Activated T-helper 1 cell treated with Interleukin-2 at 50 U/mL for 16 hours (primary cell): ENCODE data around the gene MYH11.
"Not testable (repeated sequence)": the region's sequence is repeated elsewhere in the genome, so short reads cannot be mapped to it uniquely, and the experiment has no call there.

Source experiments
- DNase-seq: peaks from one replicate; pipeline ENCODE4 v3.0.0-alpha.2; 2020; ENCODE audit warnings: low read depth

The MYH11 gene

DNA sequence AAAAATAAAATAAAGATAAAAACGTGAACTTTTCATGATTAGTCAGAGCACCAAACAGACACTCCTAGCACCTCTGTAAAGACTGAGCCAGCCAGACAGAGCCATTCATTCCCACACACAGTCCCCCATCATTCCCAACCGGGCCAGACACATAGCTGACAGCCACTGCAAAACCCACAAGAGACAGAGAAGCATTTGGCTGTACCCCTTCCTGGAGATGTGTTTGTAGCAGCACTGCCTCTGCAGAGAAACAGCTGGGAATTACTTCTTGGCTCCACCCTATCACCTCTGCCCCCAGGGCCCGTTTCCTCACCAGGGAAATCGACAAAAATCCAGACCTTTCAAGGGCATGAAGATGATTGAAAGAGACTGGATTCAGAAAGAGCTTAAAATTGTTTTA is 46.4 kb downstream of the MYH11 start:
- no peak for DNase-seq

DNA sequence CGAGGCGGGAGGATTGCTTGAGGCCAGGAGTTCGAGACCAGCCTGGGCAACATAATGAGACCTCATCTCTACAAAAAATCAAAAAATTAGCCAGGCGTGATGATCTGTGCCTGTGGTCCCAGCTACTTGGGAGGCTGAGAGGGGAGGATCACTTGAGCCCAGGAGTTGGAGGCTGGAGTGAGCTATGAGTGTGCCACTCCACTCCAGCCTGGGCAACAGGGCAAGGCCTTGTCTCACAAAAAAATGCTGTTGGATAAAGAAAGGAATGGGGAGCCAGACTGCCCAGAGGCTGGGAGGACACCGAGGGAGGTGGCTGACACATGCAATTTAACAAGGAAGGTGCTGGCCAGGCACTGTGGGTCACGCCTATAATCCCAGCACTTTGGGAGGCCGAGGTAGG is 47.5 kb downstream of the MYH11 start:
- DNase-seq = not testable (repeated sequence)

DNA sequence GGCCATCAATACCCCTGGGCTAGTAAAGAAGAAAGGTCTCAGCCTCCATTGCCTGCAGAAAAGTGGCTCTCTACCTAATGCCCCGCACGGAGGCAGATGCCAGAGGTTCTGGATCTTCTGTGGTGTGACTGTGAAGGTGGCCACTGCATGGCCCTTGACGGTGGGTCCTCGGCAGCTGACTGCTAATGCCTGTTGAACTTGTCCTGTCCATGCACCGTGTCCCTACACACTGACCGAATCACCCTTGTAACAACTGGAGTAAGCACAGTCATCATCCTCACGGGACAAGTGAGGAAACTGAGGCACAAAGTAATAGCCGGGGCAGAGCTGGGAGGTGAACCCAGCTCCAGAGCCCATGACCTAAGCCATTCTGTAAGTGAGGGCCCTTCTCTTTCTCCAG is 48.8 kb downstream of the MYH11 start:
- DNase-seq = no peak

DNA sequence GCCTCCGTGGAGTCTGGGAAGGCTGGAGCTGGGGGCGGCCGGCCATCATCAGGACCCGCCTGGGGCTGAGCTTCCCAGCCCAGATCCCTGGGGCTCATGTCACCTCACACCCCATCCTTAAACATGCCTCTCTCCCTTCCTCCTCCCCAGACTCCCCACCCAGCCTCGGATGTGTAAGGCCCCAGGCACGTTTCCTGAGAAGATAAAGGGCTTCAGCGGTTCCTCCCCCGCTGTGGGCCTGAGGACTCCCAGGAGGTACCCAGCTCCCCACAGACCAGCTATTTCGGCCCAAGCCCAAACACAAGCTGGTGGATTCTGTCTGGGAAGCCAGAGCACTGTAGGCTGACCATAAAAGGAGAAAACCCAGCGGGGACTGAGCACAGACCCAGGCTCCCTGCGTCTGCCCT is 49.2 kb downstream of the MYH11 start:
- DNase-seq = no peak

DNA sequence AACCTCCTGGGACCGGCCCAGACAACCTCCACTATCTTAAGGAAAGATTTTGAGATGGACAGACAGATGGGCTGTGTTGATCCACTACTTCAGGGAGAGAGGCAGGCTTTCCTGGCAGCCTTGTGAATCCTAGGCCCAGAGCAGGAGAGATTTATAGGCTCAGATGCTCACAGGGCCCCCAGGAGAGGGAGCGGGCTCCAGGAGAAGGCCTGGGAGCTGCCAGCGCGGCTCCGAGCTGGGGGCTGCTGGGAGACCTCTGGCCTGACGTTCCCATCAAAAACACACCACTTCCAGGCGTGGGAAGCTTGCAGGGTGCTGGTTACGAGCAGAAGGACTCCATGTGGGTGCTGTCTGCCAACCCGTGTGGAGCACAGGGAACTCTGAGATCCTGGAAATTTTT is 53.2 kb downstream of the MYH11 start:
- no peak for DNase-seq

DNA sequence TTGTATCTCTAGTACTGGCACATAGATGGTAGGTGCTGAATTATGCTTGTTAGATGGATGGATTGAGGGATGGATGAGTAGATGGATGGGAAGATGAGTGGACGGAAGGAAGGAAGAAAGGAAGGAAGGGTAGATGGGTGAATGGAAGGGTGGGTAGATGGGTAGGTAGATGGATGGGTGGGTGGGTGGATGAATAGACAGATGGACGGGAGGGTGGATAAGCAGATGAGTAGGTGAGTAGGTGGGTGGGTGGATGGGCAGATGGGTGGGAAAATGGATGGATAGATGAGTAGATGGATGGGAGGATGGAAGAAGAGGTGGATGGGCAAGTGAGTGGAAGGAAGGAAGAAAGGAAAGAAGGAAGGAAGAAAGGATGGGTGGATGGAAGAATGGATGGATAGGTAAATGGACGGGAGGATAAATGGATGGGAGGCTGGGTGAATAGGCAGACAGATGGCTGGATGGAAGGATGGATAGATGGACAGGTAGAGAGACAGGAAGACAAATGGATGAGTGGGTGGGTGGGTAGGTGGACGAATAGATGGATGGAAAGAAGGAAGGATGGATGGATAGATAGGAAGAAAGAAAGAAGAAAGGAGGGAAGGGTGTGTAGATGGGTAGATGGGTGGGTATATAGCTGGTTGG is 56.9 kb downstream of the MYH11 start:
- no peak for DNase-seq

DNA sequence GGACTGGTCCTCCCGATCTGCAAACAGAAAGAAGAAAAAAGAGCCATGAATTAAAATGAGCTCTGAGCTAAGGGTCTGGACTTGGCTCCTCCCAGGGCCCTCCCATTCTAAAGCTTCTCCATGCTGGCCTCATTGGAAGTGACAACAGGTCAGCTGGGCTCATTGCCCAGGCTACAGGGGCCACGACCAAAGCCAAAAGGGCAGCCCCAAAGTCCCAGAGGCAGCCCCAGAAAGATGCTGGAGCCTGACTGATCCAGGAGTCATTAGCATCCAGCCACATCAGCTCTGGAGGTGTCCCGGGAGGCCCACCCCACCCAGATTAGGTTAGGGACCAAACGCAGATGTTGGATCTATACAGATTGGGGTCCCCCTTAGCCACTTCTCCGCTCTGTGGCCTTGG is 58.2 kb downstream of the MYH11 start:
- no peak for DNase-seq

DNA sequence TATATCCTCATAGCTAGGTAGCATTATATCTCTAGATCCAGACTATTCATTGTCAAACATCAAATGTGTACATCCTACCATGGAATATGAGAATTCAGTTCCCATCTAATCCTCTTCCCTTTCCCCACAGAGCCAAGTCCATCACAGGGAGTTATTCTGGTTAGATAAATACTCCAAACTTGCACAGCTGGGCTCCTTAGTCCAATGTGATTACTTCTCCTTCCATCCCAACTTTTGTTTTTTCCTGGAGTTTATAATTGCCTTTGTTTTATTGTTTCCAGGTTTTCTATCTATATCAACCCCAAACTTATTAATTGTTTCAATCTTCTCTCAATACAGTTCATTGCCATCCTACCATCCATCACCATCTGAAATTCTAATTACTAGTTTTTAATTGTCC is 59.9 kb downstream of the MYH11 start:
- DNase-seq = no peak

DNA sequence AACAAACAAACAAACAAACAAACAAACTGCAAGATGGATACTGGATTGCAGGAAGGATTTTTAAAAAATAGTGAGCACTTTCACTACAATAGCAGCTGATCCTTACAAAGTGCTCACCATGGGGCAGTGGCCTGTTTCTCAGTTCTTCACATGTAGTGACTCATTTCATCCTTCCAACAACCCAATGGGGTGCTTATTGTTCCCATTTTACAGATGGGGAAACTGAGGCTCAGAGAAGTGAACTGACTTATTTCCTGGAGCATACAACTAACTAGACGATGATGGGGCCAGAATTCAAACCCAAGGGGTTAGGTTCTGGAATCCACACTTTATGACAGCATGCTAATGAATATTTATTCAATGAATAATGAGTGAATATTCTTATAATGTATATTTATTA is 61.2 kb downstream of the MYH11 start:
- DNase-seq = no peak

DNA sequence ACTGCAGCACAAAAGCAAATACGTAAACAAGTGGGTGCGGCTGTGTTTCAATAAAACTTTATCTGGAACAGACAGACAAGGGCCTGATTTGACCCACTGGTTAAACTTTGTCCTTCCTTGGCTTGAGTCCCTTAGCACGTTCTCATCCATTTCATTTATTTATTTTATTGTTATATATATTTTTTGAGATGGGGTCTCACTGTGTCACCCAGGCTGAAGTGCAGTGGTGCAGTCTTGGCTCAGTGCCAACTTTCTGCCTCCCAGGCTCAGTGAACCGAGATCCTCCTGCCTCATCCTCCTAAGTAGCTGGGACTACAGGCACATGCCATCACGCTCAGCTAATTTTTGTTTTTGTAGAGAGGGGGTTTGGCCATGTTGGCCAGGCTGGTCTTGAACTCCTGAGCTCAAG is 64.3 kb downstream of the MYH11 start:
- DNase-seq = no peak

DNA sequence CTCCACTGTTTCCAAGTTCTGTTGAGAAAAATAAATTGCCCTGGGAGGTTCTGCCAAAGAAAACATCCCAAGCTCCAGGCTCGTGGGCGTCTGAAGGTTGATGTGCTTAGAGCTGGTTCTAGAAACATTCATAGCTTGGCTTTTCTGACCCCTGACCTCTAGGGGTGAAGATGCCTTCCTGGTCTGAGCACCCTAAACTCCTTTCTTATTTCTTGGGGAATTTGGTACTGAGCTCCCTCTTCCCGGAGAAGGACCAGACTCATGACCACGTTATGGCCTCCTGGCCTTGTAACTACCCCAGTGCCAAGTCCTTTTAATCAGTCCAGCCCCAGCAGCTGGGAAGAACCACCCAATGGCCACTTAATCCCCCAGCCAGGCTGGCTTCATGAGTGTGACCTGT is 66.4 kb downstream of the MYH11 start:
- no peak for DNase-seq

DNA sequence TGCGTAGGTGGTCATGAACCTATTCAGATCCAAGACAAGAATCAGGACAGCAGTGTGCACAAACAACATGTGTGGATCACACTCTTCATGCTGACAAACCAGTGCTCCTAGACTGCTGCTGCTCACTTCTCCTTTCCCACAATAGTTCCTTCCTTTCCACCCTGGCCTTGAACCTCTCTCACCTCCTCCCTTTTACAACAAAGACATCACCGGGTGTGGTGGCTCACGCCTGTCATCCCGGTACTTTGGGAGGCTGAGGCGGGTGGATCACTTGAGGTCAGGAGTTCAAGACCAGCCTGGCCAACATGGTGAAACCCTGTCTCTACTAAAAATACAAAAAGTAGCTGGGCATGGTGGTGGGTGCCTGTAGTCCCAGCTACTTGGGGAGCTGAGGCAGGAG is 67.0 kb downstream of the MYH11 start:
- DNase-seq = not testable (repeated sequence)

DNA sequence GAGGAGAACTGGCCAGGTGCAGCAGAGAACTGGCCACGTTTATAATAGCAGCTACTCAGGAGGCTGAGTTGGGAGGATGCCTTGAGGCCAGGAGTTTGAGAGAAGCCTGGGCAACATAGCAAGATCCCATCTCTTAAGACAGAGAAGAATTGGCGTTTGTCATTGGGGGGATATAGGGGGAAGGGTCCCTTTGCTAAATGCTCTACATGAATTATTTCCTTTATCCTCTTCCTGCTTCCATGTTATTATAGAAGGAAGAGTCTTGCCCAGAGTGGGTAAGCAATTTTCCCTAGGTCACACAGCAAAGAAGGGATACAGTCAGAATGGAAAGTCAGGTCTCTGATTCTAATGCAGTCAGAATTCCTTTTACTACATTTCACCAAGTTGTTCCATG is 68.0 kb downstream of the MYH11 start:
- DNase-seq = no peak

DNA sequence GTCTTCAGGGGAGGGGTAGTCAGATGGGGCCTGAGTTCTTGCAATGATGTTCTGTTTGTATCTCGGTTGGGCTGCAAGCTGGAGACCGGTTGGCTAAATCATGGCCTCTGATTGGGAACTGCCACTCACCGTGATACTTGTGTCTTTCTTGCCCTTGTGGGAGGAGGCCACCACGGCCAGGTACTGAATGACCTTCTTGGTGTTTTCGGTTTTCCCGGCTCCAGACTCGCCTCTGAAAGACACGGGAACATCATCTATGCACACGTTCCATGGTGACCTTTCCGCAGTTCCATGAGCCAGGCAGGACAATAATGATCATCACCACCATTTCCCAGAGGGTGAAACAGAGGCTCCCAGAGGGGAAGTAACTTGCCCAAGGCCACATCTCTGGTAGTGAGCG is 70.3 kb downstream of the MYH11 start:
- DNase-seq = no peak

DNA sequence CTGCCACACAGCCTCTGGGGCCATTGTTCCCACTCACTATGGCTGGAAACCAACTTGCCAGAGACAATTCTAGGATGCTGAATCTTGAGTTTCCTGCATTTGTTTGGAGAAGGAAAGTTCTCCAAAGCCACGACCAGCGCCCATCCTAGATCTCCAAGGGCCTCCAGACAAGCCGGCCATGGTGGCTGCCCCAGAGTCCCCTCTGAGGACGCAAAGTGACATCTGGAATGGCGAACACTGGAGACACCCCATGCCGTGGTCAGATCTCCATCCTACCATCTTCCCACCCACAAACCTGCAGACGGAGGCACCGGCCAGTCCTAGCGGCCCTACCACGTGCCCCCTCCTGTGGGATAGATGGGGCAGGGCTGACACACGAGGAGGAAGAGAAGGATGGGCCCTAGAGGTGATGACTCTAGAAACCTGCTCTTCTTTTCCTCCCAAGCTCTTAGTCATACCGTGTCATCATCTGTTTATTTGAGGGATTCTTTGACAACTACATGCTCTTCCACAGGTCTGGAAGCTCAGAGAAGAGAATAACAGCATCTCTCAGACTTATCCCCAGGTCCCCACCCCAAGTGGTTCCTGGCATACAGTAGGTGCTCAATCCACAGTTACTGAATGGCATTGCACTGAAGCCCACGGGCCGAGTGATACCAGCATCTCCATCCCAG is 71.3 kb downstream of the MYH11 start:
- DNase-seq = no peak

DNA sequence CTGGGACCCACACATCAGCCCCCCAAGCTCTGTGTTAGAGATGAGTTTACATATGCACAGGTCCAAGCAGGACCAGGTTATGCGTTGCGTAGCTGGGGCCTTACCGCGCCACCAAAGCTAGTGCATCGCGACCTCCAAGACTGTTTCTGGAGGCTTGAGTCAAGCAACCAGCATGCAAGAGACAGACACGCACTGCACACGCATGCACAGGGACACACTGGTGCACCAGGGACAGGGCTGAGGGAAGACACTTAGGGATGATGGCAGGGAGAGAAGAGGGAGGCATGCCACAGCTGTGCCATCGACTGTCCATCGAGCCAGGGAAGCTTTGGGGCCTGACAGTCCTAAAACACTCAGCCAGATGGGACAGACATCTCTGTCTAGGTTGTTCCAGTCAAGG is 72.8 kb downstream of the MYH11 start:
- no peak for DNase-seq

DNA sequence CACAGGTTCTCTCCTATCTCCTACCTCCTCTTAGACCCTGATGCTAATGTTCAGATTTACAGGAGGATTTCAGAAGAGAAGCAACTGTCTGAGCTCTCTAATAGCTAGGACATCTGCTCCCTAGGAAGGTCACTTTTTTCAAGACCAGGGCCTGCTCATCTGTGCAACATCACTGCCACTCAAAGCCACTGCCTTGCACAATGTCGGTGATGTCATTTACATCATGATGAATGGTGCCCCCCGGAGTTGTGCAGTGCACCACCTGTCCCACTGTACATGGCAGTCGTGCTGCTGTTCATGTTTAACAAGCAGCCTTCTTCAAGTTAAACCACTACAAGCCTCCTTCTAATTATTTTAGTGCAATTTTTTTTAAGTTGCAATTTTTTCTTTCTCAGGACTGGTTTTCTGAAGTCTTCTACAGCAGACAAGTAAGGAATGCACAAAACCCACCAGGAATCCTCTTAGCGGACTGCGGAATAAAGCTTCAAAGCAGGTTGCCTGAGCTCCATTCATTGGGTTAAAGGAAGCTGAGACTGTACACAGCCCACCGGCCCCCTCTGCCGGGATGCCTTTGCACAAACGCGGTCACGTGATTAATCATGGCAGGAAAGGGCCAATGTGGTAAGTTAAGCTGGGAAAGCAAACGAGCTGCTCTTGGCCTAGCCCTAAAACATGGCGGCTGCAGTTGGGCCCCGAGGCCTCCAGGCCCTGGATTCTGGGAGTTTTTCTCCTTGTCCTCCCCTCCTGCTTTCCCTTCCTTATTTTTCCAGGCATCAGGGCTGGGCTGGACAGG is 74.1 kb downstream of the MYH11 start:
- DNase-seq = no peak

DNA sequence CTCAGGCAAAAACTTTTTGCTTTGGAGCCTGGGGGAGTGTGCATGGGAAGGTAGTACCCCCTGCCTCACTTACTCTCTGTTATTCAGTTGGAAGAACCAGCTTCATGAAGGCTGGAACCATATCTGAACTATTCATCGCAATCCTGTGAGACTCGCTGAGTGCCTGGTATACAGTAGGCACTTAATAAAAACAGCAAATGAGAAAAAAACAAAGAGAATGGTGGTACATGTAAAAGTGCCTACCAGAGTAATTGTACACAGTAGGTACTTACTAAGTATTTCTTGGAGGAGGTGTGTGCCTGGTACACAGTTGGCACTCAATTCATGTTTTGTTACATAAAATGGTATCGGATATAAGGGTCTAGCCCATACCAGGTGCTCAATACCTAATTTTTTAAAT is 75.2 kb downstream of the MYH11 start:
- no peak for DNase-seq

DNA sequence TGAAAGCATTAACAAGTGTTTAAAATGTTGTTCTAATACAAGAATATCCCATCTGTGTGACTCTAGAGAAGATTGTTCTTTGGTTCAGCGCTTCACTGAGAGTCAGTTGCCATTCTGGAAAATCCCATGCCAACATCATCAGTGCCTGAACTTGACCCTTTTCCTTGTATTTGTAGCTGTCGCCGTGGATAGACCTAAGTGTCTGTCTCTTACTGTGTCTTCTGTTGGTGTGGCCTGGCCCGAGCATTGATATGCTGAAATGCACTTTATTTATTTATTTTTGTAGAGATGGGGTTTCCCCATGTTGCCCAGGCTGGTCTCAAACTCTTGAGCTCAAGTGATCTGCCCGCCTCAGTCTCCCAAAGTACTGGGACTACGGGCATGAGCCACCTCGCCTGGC is 76.0 kb downstream of the MYH11 start:
- DNase-seq = no peak

DNA sequence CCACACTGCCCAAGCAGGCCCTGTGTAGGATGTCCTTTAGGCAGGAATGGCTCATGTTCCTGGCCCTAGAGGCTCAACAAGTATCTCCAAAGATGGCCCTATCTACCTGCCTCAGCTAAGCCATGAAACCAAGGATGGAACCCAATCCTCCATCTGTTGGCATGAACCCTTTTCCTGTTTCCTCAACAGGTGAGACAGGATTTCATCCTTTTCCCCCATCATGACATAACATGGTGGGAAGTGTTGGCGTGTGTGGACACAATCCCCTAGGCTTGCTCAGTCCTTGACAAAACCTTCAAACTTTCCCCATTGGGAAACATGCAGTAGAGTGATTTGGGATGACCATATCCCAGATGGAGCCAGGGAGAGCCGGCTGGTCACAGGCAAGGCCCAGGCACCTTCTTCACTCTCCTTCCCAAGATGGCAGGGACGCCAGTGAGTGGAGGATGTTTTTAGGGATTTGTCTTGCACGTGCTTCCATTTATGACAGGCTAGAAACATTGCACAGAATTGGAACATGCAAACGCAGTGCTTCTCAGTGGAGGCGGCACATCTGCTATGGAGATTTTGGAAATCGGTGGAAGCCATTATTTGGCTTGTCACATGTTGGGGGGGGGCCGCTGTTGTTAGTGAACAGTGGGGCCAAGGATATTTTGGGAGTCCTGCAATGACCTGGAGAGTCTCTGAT is 77.0 kb downstream of the MYH11 start:
- DNase-seq = no peak

DNA sequence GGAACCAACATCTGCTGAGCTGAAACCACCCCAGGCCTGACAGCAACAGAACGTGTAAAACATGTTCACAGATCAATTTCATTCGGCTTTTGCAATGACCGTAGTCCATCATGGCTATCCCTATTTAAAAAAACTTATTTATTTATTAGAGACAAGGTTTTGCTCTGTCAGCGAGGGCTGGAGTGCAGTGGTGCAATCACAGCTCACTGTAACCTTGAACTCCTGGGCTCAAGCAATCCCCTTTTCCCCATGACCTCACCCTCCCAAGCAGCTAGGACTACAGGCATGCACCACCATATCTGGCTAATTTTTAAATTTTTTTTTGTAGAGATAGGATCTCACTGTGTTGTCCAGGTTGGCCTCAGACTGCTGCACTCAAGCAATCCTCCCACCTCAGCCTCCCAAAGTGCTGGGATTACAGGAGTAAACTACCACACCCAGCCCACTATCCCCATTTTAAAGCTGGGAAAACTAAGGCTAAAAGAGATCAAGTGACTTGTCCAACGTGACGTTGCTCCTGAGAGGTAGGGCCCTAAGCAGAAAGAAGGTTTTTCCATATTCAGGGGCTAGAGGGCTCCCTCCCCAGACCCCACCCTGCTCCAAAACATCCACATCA is 77.7 kb downstream of the MYH11 start:
- DNase-seq = no peak

DNA sequence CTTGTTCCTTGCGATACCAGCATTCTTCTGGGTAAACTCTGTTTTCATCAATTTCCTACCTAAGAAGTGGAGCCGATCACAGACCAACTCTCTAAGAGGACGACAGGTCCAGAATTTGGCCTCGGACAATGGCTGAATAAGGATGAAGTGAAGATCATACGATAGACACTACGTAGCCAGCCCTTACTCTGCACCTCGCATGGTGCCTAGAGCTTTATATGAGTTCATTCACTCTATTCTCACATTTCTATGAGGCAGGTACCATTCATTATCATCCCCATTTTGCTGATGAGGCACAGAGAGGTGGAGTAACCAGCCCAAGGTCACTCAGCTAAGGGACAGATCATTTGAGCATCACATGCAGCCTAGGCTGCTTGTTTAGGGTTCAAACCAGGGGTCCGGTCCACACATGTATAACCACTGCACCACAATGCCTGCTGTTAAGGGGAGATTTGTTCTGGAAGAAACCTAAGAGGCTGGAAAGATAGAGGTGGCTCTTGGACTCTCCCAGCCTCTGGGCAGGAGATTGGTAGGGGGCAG is 78.6 kb downstream of the MYH11 start:
- DNase-seq = no peak
